GM12873 (cell line): ENCODE measurements around the gene KRTAP10-2.
A peak's percentile ranks its signal among the peaks of the same experiment; 100 is the strongest.
"Not testable (repeated sequence)": the region's sequence is repeated elsewhere in the genome, so short reads cannot be mapped to it uniquely, and the experiment has no call there.

Experiments
- CTCF ChIP-seq: IDR thresholded peaks from 2 replicates; pipeline ENCODE4 v1.5.1; 2012; ENCODE audit warnings: low read depth, mild to moderate bottlenecking, moderate library complexity, low read length, control low read depth; ENCODE audit not compliant: insufficient read depth; ENCODE audit errors: missing control alignments

The KRTAP10-2 gene

GRCh38 chr21:44578371-44579055, 27.2 kb upstream of the KRTAP10-2 start:
- TF ChIP-seq CTCF, result no peak

- no peak for TF ChIP-seq CTCF
Measured at GRCh38 chr21:44576025-44576420, 24.7 kb upstream of the KRTAP10-2 start.

- TF ChIP-seq CTCF, result no peak
Measured at GRCh38 chr21:44575307-44576024, 24.2 kb upstream of the KRTAP10-2 start.

GRCh38 chr21:44574457-44575306, 23.4 kb upstream of the KRTAP10-2 start:
- TF ChIP-seq CTCF, result peak; percentile 6

GRCh38 chr21:44573630-44574456, 22.5 kb upstream of the KRTAP10-2 start, which contains the start of gene KRTAP10-4:
TSS of gene KRTAP10-4 (plus strand) at chr21:44573729. CDS start at chr21:44573759, 30 bp downstream.
- TF ChIP-seq CTCF, result not testable (repeated sequence)

GRCh38 chr21:44572959-44573583, 21.8 kb upstream of the KRTAP10-2 start:
- TF ChIP-seq CTCF, result no peak
